DLD1 (cell line): ENCODE measurements around the gene MAML3.
"Not testable (repeated sequence)": the region's sequence is repeated elsewhere in the genome, so short reads cannot be mapped to it uniquely, and the experiment has no call there.

ENCODE experiments used
- in situ Hi-C: cut with HindIII; loops from 2 replicates; pipeline ENCODE4 v1.10.0; 2017; ENCODE audit warnings: low sequenced_read_pairs

Gene MAML3

DNA sequence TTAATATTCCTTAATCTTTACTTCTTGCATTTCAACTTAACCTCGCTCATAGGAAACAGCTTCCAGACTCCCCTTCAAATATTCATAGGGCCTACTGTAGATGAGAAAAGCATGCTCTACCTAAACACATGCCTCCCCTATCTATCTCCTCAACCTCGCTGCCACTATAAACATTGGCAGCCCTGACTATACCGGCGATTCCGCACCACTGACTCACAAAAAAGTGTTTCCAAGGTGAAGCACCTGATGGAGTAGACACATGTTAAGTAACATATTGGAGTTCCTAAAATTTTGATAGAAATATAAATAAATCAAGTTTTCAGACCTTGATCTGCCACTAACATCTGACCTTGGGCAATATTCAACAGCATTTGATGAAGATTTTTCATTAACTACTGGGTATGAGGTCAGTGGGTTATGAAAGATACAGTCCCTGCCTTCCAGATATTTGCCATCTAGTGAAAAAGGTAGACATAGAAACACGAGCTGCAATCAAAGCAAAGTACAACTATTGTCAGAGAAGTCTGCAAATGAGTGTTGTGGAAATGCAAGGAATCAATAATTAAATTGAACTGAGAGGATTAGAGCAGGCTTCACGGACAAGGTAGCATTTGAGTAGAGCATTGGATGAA lies 184.2 kb downstream of the MAML3 start:
- in situ Hi-C loops, result no loop called here

- in situ Hi-C loops, result no loop called here
These were observed 185.2 kb downstream of the MAML3 start for GRCh38 chr4:139968831-139969230.

DNA sequence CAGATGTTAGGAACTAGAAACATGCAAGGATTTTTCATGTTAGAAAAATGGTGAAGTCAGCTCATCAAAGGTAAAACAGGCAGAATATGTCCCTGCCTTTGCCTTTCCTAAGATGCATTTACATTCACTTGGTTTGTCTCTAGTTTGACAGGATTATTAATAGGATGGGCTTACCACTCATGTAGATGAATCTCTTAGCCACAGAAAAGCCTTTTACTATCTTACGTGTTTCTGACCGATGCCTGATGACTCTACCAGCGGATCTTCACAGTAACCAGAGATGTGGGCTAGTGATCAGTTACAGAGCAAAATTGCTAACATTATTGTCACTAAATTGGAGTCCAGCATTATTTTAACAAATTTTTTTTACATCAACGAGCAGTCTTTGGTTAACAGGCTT lies 187.6 kb downstream of the MAML3 start:
- in situ Hi-C loops, result no loop called here

DNA sequence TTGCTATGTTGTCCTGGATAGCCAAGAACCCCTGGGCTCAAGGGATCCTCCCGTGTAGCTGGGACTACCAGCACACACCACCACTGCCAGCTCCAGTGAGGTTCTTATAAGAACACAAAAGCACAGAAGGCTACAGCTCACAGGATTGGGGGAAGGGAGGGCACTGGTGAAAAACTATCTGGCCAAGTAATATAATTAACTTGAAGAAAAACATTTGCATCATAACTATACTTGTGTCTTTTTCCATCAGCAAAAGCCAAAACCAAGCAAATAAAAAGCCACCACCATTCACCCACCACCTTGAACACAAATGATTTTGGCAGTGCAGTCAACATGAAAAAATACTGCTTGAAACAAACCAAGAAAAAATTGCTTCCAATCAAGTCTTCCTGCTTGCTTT lies 188.2 kb downstream of the MAML3 start:
- in situ Hi-C loops, result no loop called here

- in situ Hi-C loops, result no loop called here
These were observed 190.3 kb downstream of the MAML3 start for GRCh38 chr4:139963708-139964107.

- in situ Hi-C loops, result no loop called here
These were observed 191.8 kb downstream of the MAML3 start for GRCh38 chr4:139962130-139962684.

DNA sequence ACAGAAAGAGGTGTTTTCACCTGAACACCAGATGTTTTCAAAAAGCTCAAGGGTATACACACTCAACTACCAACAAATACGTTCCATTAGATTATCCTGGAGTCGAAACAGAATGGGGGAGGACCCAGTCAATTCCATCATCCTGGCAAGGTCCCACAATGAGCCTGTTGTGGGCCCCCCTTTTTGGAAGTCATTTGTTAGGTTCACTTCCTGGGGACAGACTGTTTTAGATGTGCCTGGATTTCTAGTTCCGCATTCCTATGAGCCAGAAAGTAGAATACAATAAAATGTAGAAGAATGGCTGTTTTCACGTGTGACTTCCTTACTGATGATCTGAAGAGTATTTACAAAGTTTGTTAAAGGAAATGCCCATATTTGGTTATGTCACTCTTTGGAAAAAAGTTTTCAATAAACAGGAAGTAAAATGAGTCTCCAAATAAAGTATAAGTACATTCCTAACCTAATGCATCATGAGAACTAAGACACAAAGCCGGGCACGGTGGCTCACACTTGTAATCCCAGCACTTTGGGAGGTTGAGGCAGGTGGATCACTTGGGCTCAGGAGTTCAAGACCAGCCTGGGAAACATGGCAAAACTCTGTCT lies 192.5 kb downstream of the MAML3 start:
- in situ Hi-C loops, result no loop called here

DNA sequence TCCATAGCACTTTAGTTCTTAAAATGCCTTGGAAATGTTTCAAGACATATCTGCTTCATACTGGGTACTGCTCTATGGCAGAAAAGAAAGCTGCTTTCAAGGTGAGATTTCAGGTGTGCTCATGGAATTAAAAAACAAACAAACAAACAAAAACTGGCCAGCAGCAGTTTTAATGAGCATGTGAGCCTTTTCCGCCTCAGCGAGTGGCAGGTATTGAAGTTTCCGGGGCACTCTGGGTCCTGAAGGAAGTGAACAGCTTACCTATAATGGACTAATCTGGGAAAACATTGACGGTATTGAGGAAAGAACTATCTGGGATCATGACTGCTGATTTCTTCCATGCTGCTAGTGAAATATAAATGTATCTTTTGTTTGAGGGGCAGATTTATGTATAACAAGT lies 194.6 kb downstream of the MAML3 start:
- in situ Hi-C loops, result no loop called here

- in situ Hi-C loops, result no loop called here
These were observed 195.3 kb downstream of the MAML3 start for GRCh38 chr4:139958739-139959098.

GRCh38 chr4:139957986-139958738 lies 195.8 kb downstream of the MAML3 start:
- in situ Hi-C loops, result no loop called here

- in situ Hi-C loops, result no loop called here
These were observed 196.9 kb downstream of the MAML3 start for GRCh38 chr4:139957065-139957464.

DNA sequence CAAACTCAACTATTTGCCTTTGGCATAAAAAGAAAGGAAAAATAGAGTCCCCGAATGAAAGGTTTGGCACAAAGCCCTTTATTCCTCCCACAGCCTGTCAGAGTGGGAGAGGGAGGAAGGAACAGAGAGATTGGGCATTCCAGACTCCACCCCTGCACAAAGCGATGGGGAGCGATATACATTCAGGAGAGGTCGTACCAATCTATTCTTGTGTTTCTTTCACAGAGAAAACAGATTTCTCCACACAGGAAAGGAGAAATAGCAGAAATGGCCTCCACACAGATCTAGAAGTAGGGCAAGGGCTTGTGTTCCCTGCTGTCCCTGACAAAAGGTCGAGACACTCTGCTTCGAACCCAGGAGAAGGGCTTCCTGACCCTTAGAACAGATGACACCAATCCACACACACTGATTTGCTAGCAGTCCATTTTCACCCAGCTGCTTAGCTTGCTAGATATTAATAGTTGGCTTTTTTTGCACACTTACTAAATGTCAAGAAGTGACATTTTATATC lies 197.4 kb downstream of the MAML3 start:
- in situ Hi-C loops, result no loop called here

- in situ Hi-C loops, result no loop called here
These were observed 198.4 kb downstream of the MAML3 start for GRCh38 chr4:139955600-139955999.

DNA sequence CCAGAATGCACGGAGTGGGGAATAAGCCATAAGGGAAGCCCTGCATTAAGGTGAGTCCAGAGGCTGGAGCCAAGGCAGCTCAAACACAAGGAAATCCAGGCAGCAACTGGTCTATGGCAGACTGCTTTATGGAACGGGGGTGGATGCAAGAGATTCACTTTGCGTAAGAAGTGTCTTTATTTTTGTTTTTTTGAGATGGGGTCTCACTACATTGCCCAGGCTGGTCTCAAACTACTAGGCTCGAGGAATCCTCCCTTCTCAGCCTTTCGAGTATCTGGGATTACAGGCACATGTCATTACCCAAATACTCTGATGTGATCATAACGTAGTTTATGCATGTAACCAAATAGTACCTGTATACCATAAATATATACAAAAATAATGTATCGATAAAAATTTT lies 199.5 kb downstream of the MAML3 start:
- in situ Hi-C loops, result no loop called here

DNA sequence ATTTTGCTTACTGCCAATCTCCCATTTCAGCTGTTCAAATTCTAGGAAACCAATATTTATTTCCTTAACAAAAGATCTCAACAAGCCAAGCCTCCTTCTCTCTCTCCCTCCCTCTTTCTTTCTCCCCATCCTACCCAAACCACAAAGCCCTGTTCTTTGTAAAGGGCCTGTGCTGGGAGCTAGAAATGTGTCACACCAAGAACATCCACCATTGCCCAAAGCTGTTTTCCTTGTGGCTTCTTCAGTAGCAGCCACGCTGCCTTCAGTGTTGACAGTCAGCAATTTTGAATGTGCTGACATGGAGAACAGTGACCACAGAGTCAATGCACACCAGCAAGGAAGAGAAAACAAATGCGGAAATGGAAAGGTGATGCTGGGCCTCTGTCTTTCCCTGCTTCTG lies 203.0 kb downstream of the MAML3 start:
- in situ Hi-C loops, result no loop called here

- in situ Hi-C loops, result no loop called here
These were observed 203.4 kb downstream of the MAML3 start for GRCh38 chr4:139950568-139950967.

DNA sequence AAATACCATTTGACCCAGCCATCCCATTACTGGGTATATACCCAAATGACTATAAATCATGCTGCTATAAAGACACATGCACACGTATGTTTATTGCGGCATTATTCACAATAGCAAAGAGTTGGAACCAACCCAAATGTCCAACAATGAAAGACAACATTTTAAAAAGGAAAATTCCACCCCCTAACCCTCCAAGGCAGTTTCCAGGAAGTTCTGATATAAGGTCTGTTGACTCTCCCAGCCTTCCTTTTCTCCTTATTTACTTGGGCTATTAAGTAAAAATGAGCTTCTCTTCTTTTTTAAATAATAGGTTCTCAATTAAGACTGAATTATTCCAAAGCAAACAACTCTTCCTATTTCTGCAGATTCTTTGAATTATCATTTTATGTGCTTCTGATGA lies 209.1 kb downstream of the MAML3 start:
- in situ Hi-C loops, result not testable (repeated sequence)

- in situ Hi-C loops, result no loop called here
These were observed 210.7 kb downstream of the MAML3 start for GRCh38 chr4:139943277-139943676.

DNA sequence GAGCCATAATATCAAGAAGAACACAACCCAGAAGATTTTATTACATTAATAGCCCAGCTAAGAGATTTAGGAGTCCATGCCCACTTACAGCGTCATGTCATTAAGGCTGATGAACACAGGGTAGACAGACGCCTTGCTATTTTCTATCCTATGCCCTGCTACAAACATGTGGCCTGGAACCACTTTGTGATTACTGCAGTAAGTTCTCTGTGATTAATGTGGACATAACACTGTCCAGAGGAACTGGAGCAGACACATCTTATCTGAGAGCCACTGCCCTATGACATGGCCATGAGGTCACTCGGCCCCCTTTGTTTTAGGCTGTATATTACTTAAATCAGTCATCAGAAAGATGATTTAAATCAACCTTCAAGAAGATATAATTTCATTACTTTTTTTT lies 211.7 kb downstream of the MAML3 start:
- in situ Hi-C loops, result no loop called here

- in situ Hi-C loops, result no loop called here
These were observed 213.4 kb downstream of the MAML3 start for GRCh38 chr4:139940600-139940999.

DNA sequence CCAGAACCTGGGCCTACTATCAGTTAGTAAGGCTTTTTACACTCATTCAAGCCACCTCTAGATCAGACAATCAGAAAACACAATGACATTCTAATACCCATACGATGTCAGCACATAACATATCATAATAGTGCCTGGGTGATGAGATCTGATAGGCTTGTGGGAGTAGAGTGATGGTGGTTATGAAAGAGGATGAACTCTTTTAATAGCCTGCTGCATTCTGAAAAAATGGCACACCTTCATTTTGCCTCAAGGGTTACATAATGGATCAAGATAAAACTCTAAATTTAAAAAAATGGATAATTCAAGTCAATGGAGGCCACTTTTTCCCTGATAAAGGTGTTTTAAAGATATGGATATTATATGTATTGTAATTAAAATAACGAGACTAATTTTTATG lies 215.6 kb downstream of the MAML3 start:
- in situ Hi-C loops, result no loop called here

GRCh38 chr4:139935911-139936310 lies 218.1 kb downstream of the MAML3 start:
- in situ Hi-C loops, result no loop called here
